Osteoblast (primary cell): Measurements from ENCODE around the gene MAPKAP1. TPM values are rescaled to one million over a fixed set of nuclear protein-coding genes. Genes with fewer than 3 reads are reported as not detected.

Experiments used
- DNase-seq: peaks from one replicate; pipeline ENCODE4 v3.0.0; 2011; ENCODE audit warnings: low spot score, mixed read lengths; ENCODE audit not compliant: insufficient read length; ENCODE audit errors: missing footprints
- H2AFZ ChIP-seq: 2 replicates; pipeline ENCODE4 v1.6.0; 2011; ENCODE audit warnings: mild to moderate bottlenecking, low read length
- H3K27ac ChIP-seq: 2 replicates; pipeline ENCODE4 v1.5.1; 2011; ENCODE audit warnings: mild to moderate bottlenecking, low read depth, low read length, moderate library complexity
- H3K27me3 ChIP-seq: 2 replicates; pipeline ENCODE4 v1.6.0; 2012; ENCODE audit warnings: mild to moderate bottlenecking, control low read depth, inconsistent platforms, low read length, moderate library complexity; ENCODE audit not compliant: insufficient read depth
- H3K36me3 ChIP-seq: 2 replicates; pipeline ENCODE4 v1.5.1; 2011; ENCODE audit warnings: mild to moderate bottlenecking, low read length, control low read depth, moderate library complexity; ENCODE audit not compliant: insufficient read depth
- H3K4me1 ChIP-seq: 2 replicates; pipeline ENCODE4 v1.5.1; 2011; ENCODE audit warnings: mild to moderate bottlenecking, low read length, control low read depth, moderate library complexity; ENCODE audit not compliant: insufficient read depth
- H3K4me2 ChIP-seq: 2 replicates; pipeline ENCODE4 v1.6.0; 2011; ENCODE audit warnings: mild to moderate bottlenecking, low read length; ENCODE audit not compliant: insufficient read depth
- H3K4me3 ChIP-seq: fragments of 200-600 bp; sonication (generic); 3 replicates; pipeline ENCODE4 v1.5.1; 2012; ENCODE audit warnings: mild to moderate bottlenecking, low read length, inconsistent platforms; ENCODE audit not compliant: insufficient read depth
- H3K79me2 ChIP-seq: 2 replicates; pipeline ENCODE4 v1.6.0; 2012; ENCODE audit warnings: mild to moderate bottlenecking, low read length, control low read depth, inconsistent platforms; ENCODE audit not compliant: insufficient read depth
- H3K9me3 ChIP-seq: 2 replicates; pipeline ENCODE4 v1.5.1; 2011; ENCODE audit warnings: low read depth, low read length, control low read depth
- H4K20me1 ChIP-seq: 2 replicates; pipeline ENCODE4 v1.6.0; 2012; ENCODE audit warnings: mild to moderate bottlenecking, low read length, control low read depth; ENCODE audit not compliant: insufficient read depth
- total RNA-seq: library from RNA; depleted of rRNA; stranded (reverse); fragments of >200 nt; gene quantifications from 2 replicates; pipeline ENCODE4 v1.2.3, GENCODE V29; 2012
- TF ChIP-seq, protein P1 (sequence below): IDR thresholded peaks from 2 replicates; pipeline ENCODE4 v1.5.1; 2011; ENCODE audit warnings: mild to moderate bottlenecking, low read depth, low read length, moderate library complexity; ENCODE audit errors: extremely low read depth

The MAPKAP1 gene
- total RNA-seq, 1 donor: 72.4 TPM

DNA sequence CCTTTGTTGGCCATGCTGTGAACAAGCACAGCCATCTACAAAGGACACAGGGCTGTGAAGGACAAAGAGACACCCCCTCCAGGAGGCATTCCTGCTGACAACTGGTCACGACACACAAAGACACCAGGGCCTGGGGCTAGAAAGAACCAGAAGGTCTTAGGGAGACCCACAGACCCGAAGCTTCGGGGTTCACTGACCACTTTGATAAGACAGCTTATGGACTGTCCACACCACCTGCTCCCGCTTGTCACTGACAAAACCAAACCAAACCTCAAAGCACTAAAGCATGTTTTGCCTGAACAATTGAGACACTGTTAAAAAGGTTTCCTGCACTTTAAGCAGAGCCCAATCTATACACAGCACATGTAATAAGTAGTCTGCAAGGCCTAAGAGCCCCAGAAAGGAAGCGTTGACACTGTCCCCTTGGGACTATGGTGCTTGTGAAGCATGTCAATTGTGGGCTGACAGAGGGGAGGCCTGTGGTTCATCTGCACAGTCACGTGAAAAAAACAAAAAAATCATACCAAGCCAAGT is 260.4 kb downstream of the MAPKAP1 start:
- no peak overlapping the region for H3K4me2 ChIP-seq
- no peak overlapping the region for H2AFZ ChIP-seq
- H3K9me3 ChIP-seq: no peaks in the 10 kb centered on the region
- no peaks in the 10 kb centered on the region for H3K27me3 ChIP-seq
- TF ChIP-seq, protein P1, sequence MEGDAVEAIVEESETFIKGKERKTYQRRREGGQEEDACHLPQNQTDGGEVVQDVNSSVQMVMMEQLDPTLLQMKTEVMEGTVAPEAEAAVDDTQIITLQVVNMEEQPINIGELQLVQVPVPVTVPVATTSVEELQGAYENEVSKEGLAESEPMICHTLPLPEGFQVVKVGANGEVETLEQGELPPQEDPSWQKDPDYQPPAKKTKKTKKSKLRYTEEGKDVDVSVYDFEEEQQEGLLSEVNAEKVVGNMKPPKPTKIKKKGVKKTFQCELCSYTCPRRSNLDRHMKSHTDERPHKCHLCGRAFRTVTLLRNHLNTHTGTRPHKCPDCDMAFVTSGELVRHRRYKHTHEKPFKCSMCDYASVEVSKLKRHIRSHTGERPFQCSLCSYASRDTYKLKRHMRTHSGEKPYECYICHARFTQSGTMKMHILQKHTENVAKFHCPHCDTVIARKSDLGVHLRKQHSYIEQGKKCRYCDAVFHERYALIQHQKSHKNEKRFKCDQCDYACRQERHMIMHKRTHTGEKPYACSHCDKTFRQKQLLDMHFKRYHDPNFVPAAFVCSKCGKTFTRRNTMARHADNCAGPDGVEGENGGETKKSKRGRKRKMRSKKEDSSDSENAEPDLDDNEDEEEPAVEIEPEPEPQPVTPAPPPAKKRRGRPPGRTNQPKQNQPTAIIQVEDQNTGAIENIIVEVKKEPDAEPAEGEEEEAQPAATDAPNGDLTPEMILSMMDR: no peak
- no peaks in the 10 kb centered on the region for H4K20me1 ChIP-seq
- no peak overlapping the region for H3K4me3 ChIP-seq
- no peak for DNase-seq
- no peaks in the 10 kb centered on the region for H3K79me2 ChIP-seq
- no peak overlapping the region for H3K27ac ChIP-seq
- H3K36me3 ChIP-seq: peaks cover 16% of the 10 kb centered on the region
- H3K4me1 ChIP-seq: no peaks in the 10 kb centered on the region

DNA sequence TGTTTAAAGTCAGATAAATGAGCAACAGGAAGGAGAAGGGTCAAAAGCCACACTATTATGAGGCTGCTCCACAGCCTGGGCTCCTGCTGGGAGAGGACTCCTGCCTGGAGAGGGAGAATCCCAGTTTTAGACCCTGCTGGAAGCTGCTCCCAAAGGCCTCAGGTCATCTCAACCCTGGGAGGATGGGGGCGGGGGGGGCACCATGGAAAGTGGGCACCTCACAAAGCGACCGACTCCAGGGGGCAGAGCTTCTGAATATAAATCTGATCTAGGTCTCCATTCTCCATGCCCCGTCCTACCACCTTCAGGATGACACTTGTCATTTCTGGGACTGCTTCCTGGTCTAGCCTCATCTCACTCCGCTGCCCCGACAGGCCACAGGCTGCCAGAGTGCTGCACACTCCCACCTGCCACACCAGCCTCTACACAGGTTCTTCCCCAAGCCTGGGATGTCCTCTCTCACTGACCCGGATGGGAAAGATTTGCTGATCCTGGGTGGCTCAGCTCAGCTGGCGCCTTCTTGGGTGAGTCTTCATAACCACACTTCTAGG is 262.0 kb downstream of the MAPKAP1 start:
- Histone ChIP-seq H3K4me1 (no peaks in the 10 kb centered on the region), H3K79me2 (no peaks in the 10 kb centered on the region)

DNA sequence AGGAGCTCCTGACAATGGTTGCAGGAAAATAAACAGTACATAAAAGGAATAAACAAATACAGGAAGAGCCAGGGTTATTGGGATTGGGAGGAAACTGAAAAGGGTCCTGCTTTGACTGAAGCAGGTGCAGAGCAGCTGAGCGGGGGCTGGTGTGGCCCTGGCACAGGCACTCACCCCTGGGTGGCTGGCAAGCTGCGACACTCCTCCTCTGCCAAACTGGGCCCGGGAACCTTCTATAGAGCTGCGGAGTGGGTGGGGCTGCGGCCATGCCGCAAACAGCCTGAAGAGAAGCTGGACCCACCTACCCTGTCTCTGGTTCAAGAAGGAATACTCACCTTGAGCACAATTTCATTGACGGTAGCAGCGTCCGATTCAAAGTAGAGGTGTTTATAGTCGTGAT is 262.8 kb downstream of the MAPKAP1 start:
- TF ChIP-seq, protein P1: no peak
- Histone ChIP-seq H4K20me1 (no peaks in the 10 kb centered on the region), H3K27ac (no peak overlapping the region), H3K9me3 (no peaks in the 10 kb centered on the region), H3K4me3 (no peak overlapping the region), H3K36me3 (peaks cover 17% of the 10 kb centered on the region), H3K79me2 (no peaks in the 10 kb centered on the region), H3K27me3 (no peaks in the 10 kb centered on the region), H3K4me2 (no peak overlapping the region), H3K4me1 (no peaks in the 10 kb centered on the region), H2AFZ (no peak overlapping the region)
- no peak for DNase-seq

More for the DNA sequence above, 262.0 kb downstream of the MAPKAP1 start:
- Histone ChIP-seq H3K27me3 (no peaks in the 10 kb centered on the region), H4K20me1 (no peaks in the 10 kb centered on the region), H2AFZ (no peak overlapping the region), H3K27ac (no peak overlapping the region), H3K36me3 (peaks cover 16% of the 10 kb centered on the region), H3K9me3 (no peaks in the 10 kb centered on the region), H3K4me3 (no peak overlapping the region), H3K4me2 (no peak overlapping the region)
- DNase-seq: no peak
- TF ChIP-seq, protein P1: no peak

DNA sequence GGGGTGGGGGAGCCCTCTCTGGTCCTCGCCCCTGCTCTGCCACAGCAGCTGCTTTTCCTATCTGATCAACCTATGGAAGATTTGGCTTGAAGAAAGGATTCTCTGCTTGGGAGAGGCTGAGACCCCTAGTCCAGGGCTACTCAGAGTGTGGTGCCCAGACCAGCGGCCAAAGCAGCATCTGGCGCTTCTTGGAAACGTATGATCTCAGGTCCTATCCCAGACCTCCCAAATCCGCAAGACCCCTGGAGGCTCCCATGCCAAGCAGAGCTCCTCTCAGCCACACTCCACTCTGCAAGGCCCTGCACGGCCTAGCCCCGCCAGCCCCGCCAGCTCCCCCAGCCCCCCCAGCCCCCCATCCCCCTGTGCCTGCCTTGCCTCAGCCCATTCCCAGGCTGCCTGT is 263.6 kb downstream of the MAPKAP1 start:
- Histone ChIP-seq H3K9me3 (no peaks in the 10 kb centered on the region), H3K4me3 (no peak overlapping the region), H4K20me1 (no peaks in the 10 kb centered on the region), H3K4me2 (no peak overlapping the region), H3K27me3 (no peaks in the 10 kb centered on the region), H3K79me2 (no peaks in the 10 kb centered on the region), H3K36me3 (peaks cover 21% of the 10 kb centered on the region), H2AFZ (no peak overlapping the region), H3K27ac (no peak overlapping the region), H3K4me1 (no peaks in the 10 kb centered on the region)
- TF ChIP-seq, protein P1: no peak
- no peak for DNase-seq
